SK-N-SH (cell line): ENCODE measurements around the gene FAM120B. TPM values are rescaled to one million over a fixed set of nuclear protein-coding genes. Genes with fewer than 3 reads are reported as not detected.

Experiments
- CTCF ChIA-PET: fragments of 300-600, 350-600 bp; formaldehyde crosslinking; extraction: SDS; loops from one replicate; lab custom pipeline; 2021; lab: Yijun Ruan, JAX
- POLR2A ChIA-PET: fragments of 350-600 bp; sonication (Branson Sonifier 250); formaldehyde crosslinking; extraction: SDS; loops from one replicate; lab custom pipeline; 2020; ENCODE audit warnings: antibody characterized with exemption, inconsistent platforms; lab: Yijun Ruan, JAX
- DNase-seq: peaks from one replicate; pipeline ENCODE4 v3.0.0; 2012
- H2AFZ ChIP-seq: fragments of 200-600 bp; sonication (generic); 2 replicates; pipeline ENCODE4 v1.8.1; 2016; ENCODE audit warnings: antibody characterized with exemption, mild to moderate bottlenecking, low read depth
- H3F3A ChIP-seq: fragments of 200-600 bp; sonication (generic); replicated peaks from 2 replicates; pipeline ENCODE3; 2016; ENCODE audit warnings: antibody characterized with exemption, mild to moderate bottlenecking; ENCODE audit not compliant: insufficient read depth
- H3K27ac ChIP-seq, 2 experiments: fragments of 200-500 bp in 1 of 2; fragments of 200-600 bp in 1 of 2; sonication (Bioruptor generic) in 1 of 2; sonication (generic), shearing (Covaris generic) in 1 of 2; 2 replicates each; pipeline versions ENCODE4 v1.5.1 to v1.6.1; 2014 to 2016; ENCODE audit warnings: low read depth in 2 of 2, inconsistent platforms in 1 of 2, low read length in 1 of 2, mild to moderate bottlenecking in 1 of 2, mixed read lengths in 1 of 2
- H3K27me3 ChIP-seq: fragments of 200-600 bp; sonication (generic), shearing (Covaris generic); 2 replicates; pipeline ENCODE4 v1.6.1; 2016; ENCODE audit warnings: mixed run types; ENCODE audit not compliant: insufficient read depth
- H3K36me3 ChIP-seq, 2 experiments: fragments of 200-500 bp in 1 of 2; fragments of 200-600 bp in 1 of 2; sonication (Bioruptor generic) in 1 of 2; sonication (generic) in 1 of 2; replicated peaks in 1 of 2; 2 replicates each; pipeline versions ENCODE3 to v1.5.1; 2014 to 2016; ENCODE audit warnings: low read length in 1 of 2, mild to moderate bottlenecking in 1 of 2; ENCODE audit not compliant: insufficient read depth in 2 of 2, control insufficient read depth in 1 of 2
- H3K4me1 ChIP-seq, 2 experiments: fragments of 200-500 bp in 1 of 2; fragments of 200-600 bp in 1 of 2; sonication (Bioruptor generic) in 1 of 2; sonication (generic), shearing (Covaris generic) in 1 of 2; 2 replicates each; pipeline versions ENCODE4 v1.5.1 to v1.6.1; 2014 to 2016; ENCODE audit warnings: low read depth in 1 of 2, low read length in 1 of 2, mixed run types in 1 of 2; ENCODE audit not compliant: insufficient read depth in 2 of 2, control insufficient read depth in 1 of 2
- H3K4me2 ChIP-seq: fragments of 200-600 bp; sonication (generic), shearing (Covaris generic); 2 replicates; pipeline ENCODE4 v1.6.1; 2017; ENCODE audit warnings: mixed run types
- H3K4me3 ChIP-seq, 2 experiments: fragments of 200-500 bp in 1 of 2; fragments of 200-600 bp in 1 of 2; sonication (Bioruptor generic) in 1 of 2; sonication (generic), shearing (Covaris generic) in 1 of 2; 2 replicates each; pipeline versions ENCODE4 v1.5.1 to v1.8.1; 2014 to 2016; ENCODE audit warnings: low read depth in 2 of 2, inconsistent platforms in 1 of 2, low read length in 1 of 2, mild to moderate bottlenecking in 1 of 2, mixed read lengths in 1 of 2, moderate library complexity in 1 of 2
- H3K79me2 ChIP-seq: fragments of 200-600 bp; sonication (generic); 2 replicates; pipeline ENCODE4 v1.8.1; 2017; ENCODE audit warnings: mild to moderate bottlenecking; ENCODE audit not compliant: insufficient read depth
- H3K9ac ChIP-seq: fragments of 200-600 bp; sonication (generic); 2 replicates; pipeline ENCODE4 v1.6.1; 2017; ENCODE audit warnings: mixed run types
- H3K9me2 ChIP-seq: fragments of 200-600 bp; sonication (generic); 2 replicates; pipeline ENCODE4 v1.6.1; 2017; ENCODE audit warnings: mixed run types
- H3K9me3 ChIP-seq: fragments of 200-600 bp; sonication (generic); 2 replicates; pipeline ENCODE4 v1.6.1; 2017; ENCODE audit warnings: mixed run types, mild to moderate bottlenecking, moderate library complexity
- H4K20me1 ChIP-seq: fragments of 200-600 bp; sonication (generic); 2 replicates; pipeline ENCODE4 v1.6.1; 2017; ENCODE audit warnings: mild to moderate bottlenecking, mixed run types; ENCODE audit not compliant: insufficient read depth
- EZH2phosphoT487 ChIP-seq: fragments of 200-600 bp; sonication (generic); IDR thresholded peaks from 2 replicates; pipeline ENCODE4 v1.6.1; 2017; ENCODE audit warnings: low read depth, mixed run types, mild to moderate bottlenecking, antibody characterized with exemption, moderate library complexity, borderline replicate concordance
- GABPA ChIP-seq: IDR thresholded peaks from 2 replicates; pipeline ENCODE4 v1.4.0; 2012; ENCODE audit warnings: low read depth, mild to moderate bottlenecking
- MAX ChIP-seq: IDR thresholded peaks from 2 replicates; pipeline ENCODE4 v1.4.0; 2012; ENCODE audit warnings: low read depth
- MEF2A ChIP-seq: IDR thresholded peaks from 2 replicates; pipeline ENCODE4 v1.4.0; 2012; ENCODE audit warnings: low read depth, borderline replicate concordance
- NFIC ChIP-seq: IDR thresholded peaks from 2 replicates; pipeline ENCODE4 v1.4.0; 2012; ENCODE audit warnings: borderline replicate concordance
- PBX3 ChIP-seq: IDR thresholded peaks from 2 replicates; pipeline ENCODE4; 2012
- RAD21 ChIP-seq: IDR thresholded peaks from 2 replicates; pipeline ENCODE4 v1.6.1; 2012; ENCODE audit warnings: mild to moderate bottlenecking, low read length
- RXRA ChIP-seq: IDR thresholded peaks from 2 replicates; pipeline ENCODE4 v1.4.0; 2012; ENCODE audit warnings: low read depth, mild to moderate bottlenecking, borderline replicate concordance
- WGBS: methylation state at CpG from one replicate; pipeline ENCODE4 v1.1.6; 2017; ENCODE audit warnings: low lambda C conversion rate; 5-methylcytosine and 5-hydroxymethylcytosine counted together
- polyA plus RNA-seq, 3 experiments: library from polyadenylated mRNA; depleted of rRNA; stranded (reverse); fragments of >200 nt; gene quantifications; 2 replicates each; pipeline ENCODE4 v1.2.3, GENCODE V29; 2012

Gene FAM120B
- polyA plus RNA-seq, 1 of the 3 experiments (the other 2 are of a cell fraction): 7.7 TPM

- peak overlapping the region; percentile 88 for H3K4me2 ChIP-seq
- H4K20me1 ChIP-seq: no peaks in the 10 kb centered on the region
- H3K4me3 ChIP-seq: peak overlapping the region; percentile 45 to 57
- H3K36me3 ChIP-seq: no peaks in the 10 kb centered on the region
- H3K27ac ChIP-seq: no peak overlapping the region
- H3K27me3 ChIP-seq: peaks cover 73% of the 10 kb centered on the region
- H3K9ac ChIP-seq: no peak overlapping the region
- H3F3A ChIP-seq: peaks cover 18% of the 10 kb centered on the region
- WGBS: 22% methylated on average over 22 of the region's 30 CpGs
- no peaks in the 10 kb centered on the region for H3K9me3 ChIP-seq
- no peaks in the 10 kb centered on the region for H3K79me2 ChIP-seq
- no peak for TF ChIP-seq MEF2A
- no peak for TF ChIP-seq GABPA
- TF ChIP-seq NFIC: no peak
- no peak for TF ChIP-seq RAD21
- TF ChIP-seq RXRA: no peak
- TF ChIP-seq MAX: no peak
- POLR2A ChIA-PET: no interaction called here
- H3K4me1 ChIP-seq: peaks cover 0 to 25% of the 10 kb centered on the region in 2 experiments; a peak in 1 of 4 replicates
- H2AFZ ChIP-seq: 0 out of 2 replicates have a peak overlapping the region, but pooled peaks have one; percentile 65
- no peaks in the 10 kb centered on the region for H3K9me2 ChIP-seq
- CTCF ChIA-PET: interaction anchor here (0.8 to 6.3 kb wide), 7 partner anchors 11 to 505 kb away, joined by 3 to 60 read pairs (median 3); partner anchors contain the start of gene FAM120B
- DNase-seq: no peak
These were observed 11.6 kb upstream of the FAM120B start for GRCh38 chr6:170294813-170295509.

- Histone ChIP-seq H3K27ac (no peak overlapping the region), H3K36me3 (no peaks in the 10 kb centered on the region), H3F3A (peaks cover 18% of the 10 kb centered on the region), H3K4me2 (peak overlapping the region; percentile 88), H3K27me3 (peaks cover 69% of the 10 kb centered on the region), H3K79me2 (no peaks in the 10 kb centered on the region), H3K4me3 (peak overlapping the region; percentile 45 to 57), H3K4me1 (peaks cover 0 to 22% of the 10 kb centered on the region in 2 experiments; a peak in 1 of 4 replicates), H2AFZ (peak overlapping the region; percentile 65; the same call in 1 of the 2 replicates), H3K9me2 (no peaks in the 10 kb centered on the region), H3K9ac (no peak overlapping the region), H3K9me3 (no peaks in the 10 kb centered on the region), H4K20me1 (no peaks in the 10 kb centered on the region)
- ChIA-PET POLR2A (no interaction called here), CTCF (interaction anchor here (0.6 to 6.3 kb wide), 7 partner anchors 11 to 506 kb away, joined by 3 to 60 read pairs (median 3); partner anchors contain the start of gene FAM120B)
- TF ChIP-seq EZH2phosphoT487 (peak; percentile 53; the same call in 1 of the 2 replicates), MAX (peak; percentile 40; the same call in 1 of the 2 replicates), PBX3 (no peak)
- under 1% methylated on average over 42 of the region's 109 CpGs for WGBS
- DNase-seq: peak; percentile 78
These were observed 10.8 kb upstream of the FAM120B start for GRCh38 chr6:170295510-170296422.
